HepG2 (cell line): ENCODE measurements around the gene INO80B. TPM values are rescaled to one million over a fixed set of nuclear protein-coding genes. Genes with fewer than 3 reads are reported as not detected.

ENCODE experiments used
- GTF3A ChIP-seq: sonication (generic); formaldehyde crosslinking; conservative IDR thresholded peaks from 2 replicates; pipeline ENCODE4 v1.4.0; 2020; ENCODE audit warnings: mild to moderate bottlenecking, missing genetic modification reagents
- HNRNPUL1 ChIP-seq: fragments of 200-400 bp; formaldehyde crosslinking; IDR thresholded peaks from 2 replicates; pipeline ENCODE4 v1.6.1; 2017; ENCODE audit warnings: low read depth, mild to moderate bottlenecking, low read length, moderate library complexity
- ISL2 ChIP-seq: sonication (generic); formaldehyde crosslinking; IDR thresholded peaks from 2 replicates; pipeline ENCODE4 v1.5.0; 2020; ENCODE audit warnings: missing genetic modification reagents
- KDM5B ChIP-seq: sonication (generic); formaldehyde crosslinking; IDR thresholded peaks from 2 replicates; pipeline ENCODE4 v1.4.0; 2020; ENCODE audit warnings: missing genetic modification reagents, mild to moderate bottlenecking, borderline replicate concordance
- SALL2 ChIP-seq: sonication (generic); formaldehyde crosslinking; IDR thresholded peaks from 2 replicates; pipeline ENCODE4 v1.8.1; 2023; ENCODE audit warnings: mild to moderate bottlenecking, missing genetic modification reagents, inconsistent platforms
- TEAD2 ChIP-seq: sonication (generic); formaldehyde crosslinking; IDR thresholded peaks from 2 replicates; pipeline ENCODE4 v1.9.0; 2021; ENCODE audit warnings: missing genetic modification reagents
- U2AF2 ChIP-seq: fragments of 200-400 bp; formaldehyde crosslinking; IDR thresholded peaks from 2 replicates; pipeline ENCODE4 v1.6.1; 2017; ENCODE audit warnings: low read depth, mild to moderate bottlenecking, low read length
- ZNF652 ChIP-seq: IDR thresholded peaks from 2 replicates; pipeline ENCODE4 v1.6.1; 2016; ENCODE audit warnings: low read depth, borderline replicate concordance
- ZNF672 ChIP-seq: sonication (generic); formaldehyde crosslinking; IDR thresholded peaks from 2 replicates; pipeline ENCODE4 v1.8.1; 2022; ENCODE audit warnings: missing genetic modification reagents
- ZNF713 ChIP-seq: sonication (generic); formaldehyde crosslinking; IDR thresholded peaks from 2 replicates; pipeline ENCODE4 v1.4.0; 2020; ENCODE audit warnings: mild to moderate bottlenecking, missing genetic modification reagents
- ZNF775 ChIP-seq: sonication (generic); formaldehyde crosslinking; IDR thresholded peaks from 2 replicates; pipeline ENCODE4 v1.4.0; 2020; ENCODE audit warnings: missing genetic modification reagents, mild to moderate bottlenecking, moderate library complexity, borderline replicate concordance
- ZSCAN31 ChIP-seq: sonication (generic); formaldehyde crosslinking; IDR thresholded peaks from 2 replicates; pipeline ENCODE4 v1.5.0; 2020; ENCODE audit warnings: low read depth, mild to moderate bottlenecking, missing genetic modification reagents
- polyA plus RNA-seq, 8 experiments: library from polyadenylated mRNA; depleted of rRNA in 3 of 8; stranded (reverse) in 7 of 8; unstranded in 1 of 8; fragments of >200 nt; fragmentation: Illumina TruSeq in 4 of 8; extraction: Trizol in 4 of 8; gene quantifications; 2 replicates each; pipeline versions ENCODE4 v1.2.1 to v1.2.3, GENCODE V29; 2011 to 2016; ENCODE audit warnings: low read depth in 4 of 8, missing spikeins in 1 of 8, mixed read lengths in 1 of 8; ENCODE audit not compliant: insufficient read depth in 1 of 8
- total RNA-seq, 5 experiments: library from RNA; depleted of rRNA; stranded (reverse); fragments of >200 nt; fragmentation: Illumina TruSeq; extraction: Trizol; gene quantifications; 2 replicates each; pipeline ENCODE4 v1.2.3, GENCODE V29; 2016; ENCODE audit warnings: low read depth in 1 of 5
- TF ChIP-seq, protein P1 (sequence below): sonication (generic); formaldehyde crosslinking; IDR thresholded peaks from 2 replicates; pipeline ENCODE4 v1.4.0; 2020; ENCODE audit warnings: missing genetic modification reagents, borderline replicate concordance
- TF ChIP-seq, protein P2 (sequence below): sonication (generic); formaldehyde crosslinking; IDR thresholded peaks from 2 replicates; pipeline ENCODE4 v1.5.0; 2020; ENCODE audit warnings: mild to moderate bottlenecking, missing genetic modification reagents, moderate library complexity
- TF ChIP-seq, protein P3 (sequence below): sonication (generic); formaldehyde crosslinking; IDR thresholded peaks from 2 replicates; pipeline ENCODE4 v1.4.0; 2020; ENCODE audit warnings: missing genetic modification reagents, borderline replicate concordance
- TF ChIP-seq, protein P4 (sequence below): sonication (generic); formaldehyde crosslinking; IDR thresholded peaks from 2 replicates; pipeline ENCODE4 v1.4.0; 2020; ENCODE audit warnings: missing genetic modification reagents
- TF ChIP-seq, protein P5 (sequence below): IDR thresholded peaks from 2 replicates; pipeline ENCODE4 v1.6.1; 2012; ENCODE audit warnings: inconsistent platforms

The INO80B gene
- total and polyA plus RNA-seq, 2 of the 13 experiments (the other 11 are each of a cell fraction or from before 2014, with no cell fraction given), result 6.2 to 14.5 TPM

DNA sequence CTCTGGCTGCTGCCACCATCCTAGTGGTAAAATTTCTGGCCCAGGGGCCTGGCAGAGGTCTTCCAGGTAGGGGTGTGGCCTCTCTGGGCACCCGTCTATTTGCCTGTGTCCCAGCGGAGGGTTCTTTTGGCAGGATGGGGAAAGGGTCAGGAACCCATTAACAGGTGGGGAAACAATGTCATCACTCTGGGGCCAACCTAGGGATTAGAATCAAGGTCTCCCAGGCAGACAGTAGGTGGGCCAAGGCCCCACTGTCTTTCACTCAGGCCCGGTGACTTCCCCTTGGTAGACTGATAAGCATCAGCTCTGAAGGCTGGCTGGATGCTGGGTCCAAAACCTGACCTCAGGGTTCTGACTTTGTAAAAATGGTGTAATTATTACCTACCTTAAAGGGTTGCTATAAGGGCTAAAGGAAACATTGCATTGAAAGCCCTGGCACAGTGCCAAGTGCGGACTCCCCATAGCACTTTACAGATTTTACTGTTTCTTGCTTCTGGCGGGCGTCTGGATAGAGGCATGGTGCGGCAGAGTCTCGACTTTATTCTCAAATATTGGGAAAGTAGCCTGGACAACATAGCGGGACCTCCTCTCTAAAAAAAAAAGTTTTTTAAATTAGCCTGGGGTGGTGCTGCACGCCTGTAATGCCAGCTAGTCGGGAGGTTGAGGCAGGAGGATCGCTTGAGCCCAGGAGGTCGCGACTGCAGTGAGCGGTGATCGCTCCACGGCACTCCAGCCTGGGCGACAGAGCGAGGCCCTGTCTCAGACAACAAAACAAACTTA, 42.3 kb downstream of the INO80B start (continued):
- TF ChIP-seq, protein P1, sequence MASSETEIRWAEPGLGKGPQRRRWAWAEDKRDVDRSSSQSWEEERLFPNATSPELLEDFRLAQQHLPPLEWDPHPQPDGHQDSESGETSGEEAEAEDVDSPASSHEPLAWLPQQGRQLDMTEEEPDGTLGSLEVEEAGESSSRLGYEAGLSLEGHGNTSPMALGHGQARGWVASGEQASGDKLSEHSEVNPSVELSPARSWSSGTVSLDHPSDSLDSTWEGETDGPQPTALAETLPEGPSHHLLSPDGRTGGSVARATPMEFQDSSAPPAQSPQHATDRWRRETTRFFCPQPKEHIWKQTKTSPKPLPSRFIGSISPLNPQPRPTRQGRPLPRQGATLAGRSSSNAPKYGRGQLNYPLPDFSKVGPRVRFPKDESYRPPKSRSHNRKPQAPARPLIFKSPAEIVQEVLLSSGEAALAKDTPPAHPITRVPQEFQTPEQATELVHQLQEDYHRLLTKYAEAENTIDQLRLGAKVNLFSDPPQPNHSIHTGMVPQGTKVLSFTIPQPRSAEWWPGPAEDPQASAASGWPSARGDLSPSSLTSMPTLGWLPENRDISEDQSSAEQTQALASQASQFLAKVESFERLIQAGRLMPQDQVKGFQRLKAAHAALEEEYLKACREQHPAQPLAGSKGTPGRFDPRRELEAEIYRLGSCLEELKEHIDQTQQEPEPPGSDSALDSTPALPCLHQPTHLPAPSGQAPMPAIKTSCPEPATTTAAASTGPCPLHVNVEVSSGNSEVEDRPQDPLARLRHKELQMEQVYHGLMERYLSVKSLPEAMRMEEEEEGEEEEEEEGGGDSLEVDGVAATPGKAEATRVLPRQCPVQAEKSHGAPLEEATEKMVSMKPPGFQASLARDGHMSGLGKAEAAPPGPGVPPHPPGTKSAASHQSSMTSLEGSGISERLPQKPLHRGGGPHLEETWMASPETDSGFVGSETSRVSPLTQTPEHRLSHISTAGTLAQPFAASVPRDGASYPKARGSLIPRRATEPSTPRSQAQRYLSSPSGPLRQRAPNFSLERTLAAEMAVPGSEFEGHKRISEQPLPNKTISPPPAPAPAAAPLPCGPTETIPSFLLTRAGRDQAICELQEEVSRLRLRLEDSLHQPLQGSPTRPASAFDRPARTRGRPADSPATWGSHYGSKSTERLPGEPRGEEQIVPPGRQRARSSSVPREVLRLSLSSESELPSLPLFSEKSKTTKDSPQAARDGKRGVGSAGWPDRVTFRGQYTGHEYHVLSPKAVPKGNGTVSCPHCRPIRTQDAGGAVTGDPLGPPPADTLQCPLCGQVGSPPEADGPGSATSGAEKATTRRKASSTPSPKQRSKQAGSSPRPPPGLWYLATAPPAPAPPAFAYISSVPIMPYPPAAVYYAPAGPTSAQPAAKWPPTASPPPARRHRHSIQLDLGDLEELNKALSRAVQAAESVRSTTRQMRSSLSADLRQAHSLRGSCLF, result no peak
- no peak for TF ChIP-seq KDM5B (CRISPR knock-in tag)
- TF ChIP-seq, protein P2, sequence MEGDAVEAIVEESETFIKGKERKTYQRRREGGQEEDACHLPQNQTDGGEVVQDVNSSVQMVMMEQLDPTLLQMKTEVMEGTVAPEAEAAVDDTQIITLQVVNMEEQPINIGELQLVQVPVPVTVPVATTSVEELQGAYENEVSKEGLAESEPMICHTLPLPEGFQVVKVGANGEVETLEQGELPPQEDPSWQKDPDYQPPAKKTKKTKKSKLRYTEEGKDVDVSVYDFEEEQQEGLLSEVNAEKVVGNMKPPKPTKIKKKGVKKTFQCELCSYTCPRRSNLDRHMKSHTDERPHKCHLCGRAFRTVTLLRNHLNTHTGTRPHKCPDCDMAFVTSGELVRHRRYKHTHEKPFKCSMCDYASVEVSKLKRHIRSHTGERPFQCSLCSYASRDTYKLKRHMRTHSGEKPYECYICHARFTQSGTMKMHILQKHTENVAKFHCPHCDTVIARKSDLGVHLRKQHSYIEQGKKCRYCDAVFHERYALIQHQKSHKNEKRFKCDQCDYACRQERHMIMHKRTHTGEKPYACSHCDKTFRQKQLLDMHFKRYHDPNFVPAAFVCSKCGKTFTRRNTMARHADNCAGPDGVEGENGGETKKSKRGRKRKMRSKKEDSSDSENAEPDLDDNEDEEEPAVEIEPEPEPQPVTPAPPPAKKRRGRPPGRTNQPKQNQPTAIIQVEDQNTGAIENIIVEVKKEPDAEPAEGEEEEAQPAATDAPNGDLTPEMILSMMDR (CRISPR knock-in tag), result no peak
- no peak for TF ChIP-seq ZNF775 (CRISPR knock-in tag)
- TF ChIP-seq, protein P3, sequence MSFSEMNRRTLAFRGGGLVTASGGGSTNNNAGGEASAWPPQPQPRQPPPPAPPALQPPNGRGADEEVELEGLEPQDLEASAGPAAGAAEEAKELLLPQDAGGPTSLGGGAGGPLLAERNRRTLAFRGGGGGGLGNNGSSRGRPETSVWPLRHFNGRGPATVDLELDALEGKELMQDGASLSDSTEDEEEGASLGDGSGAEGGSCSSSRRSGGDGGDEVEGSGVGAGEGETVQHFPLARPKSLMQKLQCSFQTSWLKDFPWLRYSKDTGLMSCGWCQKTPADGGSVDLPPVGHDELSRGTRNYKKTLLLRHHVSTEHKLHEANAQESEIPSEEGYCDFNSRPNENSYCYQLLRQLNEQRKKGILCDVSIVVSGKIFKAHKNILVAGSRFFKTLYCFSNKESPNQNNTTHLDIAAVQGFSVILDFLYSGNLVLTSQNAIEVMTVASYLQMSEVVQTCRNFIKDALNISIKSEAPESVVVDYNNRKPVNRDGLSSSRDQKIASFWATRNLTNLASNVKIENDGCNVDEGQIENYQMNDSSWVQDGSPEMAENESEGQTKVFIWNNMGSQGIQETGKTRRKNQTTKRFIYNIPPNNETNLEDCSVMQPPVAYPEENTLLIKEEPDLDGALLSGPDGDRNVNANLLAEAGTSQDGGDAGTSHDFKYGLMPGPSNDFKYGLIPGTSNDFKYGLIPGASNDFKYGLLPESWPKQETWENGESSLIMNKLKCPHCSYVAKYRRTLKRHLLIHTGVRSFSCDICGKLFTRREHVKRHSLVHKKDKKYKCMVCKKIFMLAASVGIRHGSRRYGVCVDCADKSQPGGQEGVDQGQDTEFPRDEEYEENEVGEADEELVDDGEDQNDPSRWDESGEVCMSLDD (CRISPR knock-in tag), result no peak; the same call in 1 of the 2 replicates
- TF ChIP-seq ISL2 (CRISPR knock-in tag), result peak; percentile 51; the same call in 1 of the 2 replicates
- no peak for TF ChIP-seq HNRNPUL1
- no peak for TF ChIP-seq ZNF672 (CRISPR knock-in tag)
- TF ChIP-seq ZSCAN31 (CRISPR knock-in tag), result no peak
- no peak for TF ChIP-seq U2AF2
- TF ChIP-seq ZNF713 (CRISPR knock-in tag), result no peak
- TF ChIP-seq GTF3A (CRISPR knock-in tag), result no peak
- TF ChIP-seq, protein P4, sequence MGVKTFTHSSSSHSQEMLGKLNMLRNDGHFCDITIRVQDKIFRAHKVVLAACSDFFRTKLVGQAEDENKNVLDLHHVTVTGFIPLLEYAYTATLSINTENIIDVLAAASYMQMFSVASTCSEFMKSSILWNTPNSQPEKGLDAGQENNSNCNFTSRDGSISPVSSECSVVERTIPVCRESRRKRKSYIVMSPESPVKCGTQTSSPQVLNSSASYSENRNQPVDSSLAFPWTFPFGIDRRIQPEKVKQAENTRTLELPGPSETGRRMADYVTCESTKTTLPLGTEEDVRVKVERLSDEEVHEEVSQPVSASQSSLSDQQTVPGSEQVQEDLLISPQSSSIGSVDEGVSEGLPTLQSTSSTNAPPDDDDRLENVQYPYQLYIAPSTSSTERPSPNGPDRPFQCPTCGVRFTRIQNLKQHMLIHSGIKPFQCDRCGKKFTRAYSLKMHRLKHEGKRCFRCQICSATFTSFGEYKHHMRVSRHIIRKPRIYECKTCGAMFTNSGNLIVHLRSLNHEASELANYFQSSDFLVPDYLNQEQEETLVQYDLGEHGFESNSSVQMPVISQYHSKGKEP (CRISPR knock-in tag), result no peak
- TF ChIP-seq TEAD2 (CRISPR knock-in tag), result no peak
- TF ChIP-seq SALL2 (CRISPR knock-in tag), result no peak
- TF ChIP-seq, protein P5, sequence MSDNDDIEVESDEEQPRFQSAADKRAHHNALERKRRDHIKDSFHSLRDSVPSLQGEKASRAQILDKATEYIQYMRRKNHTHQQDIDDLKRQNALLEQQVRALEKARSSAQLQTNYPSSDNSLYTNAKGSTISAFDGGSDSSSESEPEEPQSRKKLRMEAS, result 0 out of 2 replicates have a peak, but pooled peaks have one; percentile 24
- no peak for TF ChIP-seq ZNF652 (CRISPR knock-in tag)
